Measurements from ENCODE around the gene INPP4A.

Gene INPP4A

GRCh38 chr2:98560256-98560771, 115.7 kb downstream of the INPP4A start:
- TF ChIP-seq CTCF (IDR thresholded peaks at IDR 0.05; ENCODE audit: insufficient read depth, low read length, missing control alignments) = no peak
- ChIA-PET POLR2A (interaction anchor here (0.9 kb wide), 1 partner anchor 49 kb away, joined by 3 read pairs; no protein-coding TSS in a partner anchor), CTCF (interaction anchor here (0.6 to 1.9 kb wide), 7 partner anchors 8 to 72 kb away, joined by 3 to 6 read pairs (median 4); no protein-coding TSS in a partner anchor)
- DNase-seq (ENCODE audit: low read depth, low spot score) = peak; percentile 83
- H3K4me3 ChIP-seq (ENCODE audit: low read depth, low read length) = no peak overlapping the region

DNA sequence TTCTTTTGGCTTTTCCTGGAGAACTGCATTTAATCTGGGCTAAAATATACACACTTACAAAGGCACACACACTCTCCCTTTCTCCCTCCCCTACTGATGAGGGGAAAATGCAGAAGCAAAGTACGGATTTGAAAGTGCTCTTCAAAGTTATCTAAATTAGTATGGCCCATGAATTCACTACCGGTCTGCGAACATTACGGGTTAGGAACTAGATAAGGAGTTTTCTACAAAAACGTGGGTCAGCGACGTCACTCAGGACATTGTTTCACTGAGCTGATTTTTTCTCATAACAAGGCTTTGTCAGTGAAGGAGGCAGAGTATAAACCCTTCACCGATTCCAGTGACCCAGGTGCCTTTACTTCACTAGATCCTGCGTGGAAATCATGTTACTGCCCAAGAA, 116.4 kb downstream of the INPP4A start:
- ChIA-PET CTCF (interaction anchor here (1.5 to 1.6 kb wide), 2 partner anchors 19 to 73 kb away, joined by 4 to 5 read pairs; no protein-coding TSS in a partner anchor), POLR2A (no interaction called here)
- TF ChIP-seq CTCF (IDR thresholded peaks at IDR 0.05; ENCODE audit: insufficient read depth, low read length, missing control alignments) = no peak
- no peak overlapping the region for H3K4me3 ChIP-seq (ENCODE audit: low read depth, low read length)
- DNase-seq (ENCODE audit: low read depth, low spot score) = no peak

GRCh38 chr2:98561902-98562695, 117.4 kb downstream of the INPP4A start:
- H3K4me3 ChIP-seq (ENCODE audit: low read depth, low read length) = no peak overlapping the region
- CTCF ChIA-PET = interaction anchor here (1.7 kb wide), 1 partner anchor 9 kb away, joined by 4 read pairs; no protein-coding TSS in a partner anchor
- no peak for TF ChIP-seq CTCF (IDR thresholded peaks at IDR 0.05; ENCODE audit: insufficient read depth, low read length, missing control alignments)
- POLR2A ChIA-PET = interaction anchor here (0.6 kb wide), 1 partner anchor 28 kb away, joined by 3 read pairs; no protein-coding TSS in a partner anchor
- DNase-seq (ENCODE audit: low read depth, low spot score) = no peak

DNA sequence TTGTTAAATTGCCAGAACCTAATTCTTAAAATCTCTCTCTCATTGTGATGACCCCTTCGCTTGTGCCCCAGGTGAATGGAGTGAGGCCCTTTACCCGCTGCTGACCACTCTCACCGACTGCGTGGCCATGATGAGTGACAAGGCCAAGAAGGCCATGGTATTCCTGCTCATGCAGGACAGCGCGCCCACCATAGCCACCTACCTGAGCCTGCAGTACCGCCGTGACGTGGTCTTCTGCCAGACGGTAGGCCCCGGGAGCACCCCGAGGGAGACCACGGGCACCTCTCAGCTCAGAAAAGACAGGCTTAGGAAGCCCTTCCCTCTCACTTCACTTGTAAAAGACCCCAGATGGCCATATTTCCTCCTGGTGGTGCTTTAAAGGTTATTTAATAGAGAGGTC, 118.7 kb downstream of the INPP4A start:
- DNase-seq (ENCODE audit: low read depth, low spot score) = no peak
- CTCF ChIA-PET = interaction anchor here (0.9 to 1.7 kb wide), 2 partner anchors 8 to 9 kb away, joined by 3 to 4 read pairs; no protein-coding TSS in a partner anchor
- POLR2A ChIA-PET = no interaction called here
- no peak for TF ChIP-seq CTCF (IDR thresholded peaks at IDR 0.05; ENCODE audit: insufficient read depth, low read length, missing control alignments)
- H3K4me3 ChIP-seq (ENCODE audit: low read depth, low read length) = no peak overlapping the region

- H3K4me3 ChIP-seq (ENCODE audit: low read depth, low read length) = no peak overlapping the region
- DNase-seq (ENCODE audit: low read depth, low spot score) = no peak
- TF ChIP-seq CTCF (IDR thresholded peaks at IDR 0.05; ENCODE audit: insufficient read depth, low read length, missing control alignments) = no peak
- POLR2A ChIA-PET = no interaction called here
- CTCF ChIA-PET = no interaction called here
These were observed 120.0 kb downstream of the INPP4A start for GRCh38 chr2:98564541-98565132.
